Measurements from ENCODE around the gene CEACAM16.

GRCh38 chr19:44741258-44741731 lies 42.3 kb downstream of the CEACAM16 start:
- TF ChIP-seq CTCF (IDR thresholded peaks at IDR 0.05; ENCODE audit: low read depth, low read length, poor library complexity, severe bottlenecking) (no peak), EZH2phosphoT487 (IDR thresholded peaks at IDR 0.05; ENCODE audit: borderline replicate concordance, low read length) (no peak)
